Right renal cortex interstitium (tissue), 3 donors: Measurements from ENCODE around the gene AK6. TPM values are rescaled to one million over a fixed set of nuclear protein-coding genes. Genes with fewer than 3 reads are reported as not detected.
A peak's percentile ranks its signal among the peaks of the same experiment; 100 is the strongest.
"Not testable (repeated sequence)": the region's sequence is repeated elsewhere in the genome, so short reads cannot be mapped to it uniquely, and the experiment has no call there.

Experiments used
- DNase-seq, 3 donors: peaks; one replicate each; pipeline ENCODE4 v3.0.0-alpha.2; 2013; ENCODE audit warnings: low read depth in 3 of 3, low spot score in 2 of 3
- polyA plus RNA-seq, 3 donors: library from polyadenylated mRNA; unstranded; fragments of 120-200 nt; gene quantifications; one replicate each; pipeline ENCODE4 v1.2.1, GENCODE V29; 2013; ENCODE audit not compliant: insufficient read length in 3 of 3

Gene AK6
- polyA plus RNA-seq = 100 to 1,000 TPM in 2 of 3 donors, 10 to 100 TPM in 1; 97.3 to 102 (median 100) TPM

DNA sequence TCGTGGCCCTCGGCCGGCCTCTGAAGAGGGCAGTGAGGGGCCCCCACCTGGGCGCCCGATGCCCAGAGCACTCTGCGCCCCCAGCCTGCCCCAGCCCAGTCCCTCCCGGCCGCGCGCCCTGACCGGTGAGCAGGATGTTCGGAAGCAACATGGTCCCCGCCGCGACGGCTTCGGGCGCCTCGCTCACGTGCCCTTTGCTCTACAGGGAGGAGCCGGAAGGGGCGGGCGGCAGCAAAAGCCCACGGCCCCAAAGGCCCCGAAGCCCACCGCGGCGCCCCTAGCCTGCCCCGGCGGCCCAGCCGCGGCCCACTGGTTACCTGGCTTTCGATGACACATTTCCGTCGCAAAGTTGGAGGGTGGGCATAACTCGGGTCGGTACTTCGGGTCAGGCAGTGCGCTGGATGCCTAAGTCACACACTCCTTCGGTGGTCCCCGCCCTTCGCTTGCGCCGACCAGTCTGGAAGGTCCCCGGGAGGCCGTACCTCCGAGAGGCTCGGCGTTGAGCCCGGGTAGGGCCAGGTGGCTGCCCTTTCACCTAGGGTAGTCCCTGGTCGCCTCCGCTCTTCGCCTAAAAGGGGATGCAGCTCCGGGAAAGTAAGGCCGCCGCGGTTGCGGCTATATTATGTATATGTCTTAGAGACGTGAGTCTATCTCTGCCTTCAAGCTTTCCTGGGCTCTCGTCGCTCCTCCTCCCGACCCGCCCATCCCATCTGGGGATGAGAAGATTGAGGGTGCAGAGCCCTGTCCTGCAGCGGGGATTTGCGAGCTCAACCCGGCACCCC, at the start of gene AK6, which contains the start of the genes RAD17 and TAF9:
Gene AK6, minus strand, starts transcription at position 181 of the 782 bp plus-strand sequence. Its CDS starts 30 bp downstream, at position 151.
Gene RAD17, plus strand, starts transcription at position 479 of the 782 bp plus-strand sequence. CDS start 2,391 bp downstream, outside the sequence.
Gene TAF9, minus strand, starts transcription at position 181 of the 782 bp plus-strand sequence. CDS start 3,783 bp downstream, outside the sequence.
- peak; percentile 88 to 95 (median 90) for DNase-seq

DNA sequence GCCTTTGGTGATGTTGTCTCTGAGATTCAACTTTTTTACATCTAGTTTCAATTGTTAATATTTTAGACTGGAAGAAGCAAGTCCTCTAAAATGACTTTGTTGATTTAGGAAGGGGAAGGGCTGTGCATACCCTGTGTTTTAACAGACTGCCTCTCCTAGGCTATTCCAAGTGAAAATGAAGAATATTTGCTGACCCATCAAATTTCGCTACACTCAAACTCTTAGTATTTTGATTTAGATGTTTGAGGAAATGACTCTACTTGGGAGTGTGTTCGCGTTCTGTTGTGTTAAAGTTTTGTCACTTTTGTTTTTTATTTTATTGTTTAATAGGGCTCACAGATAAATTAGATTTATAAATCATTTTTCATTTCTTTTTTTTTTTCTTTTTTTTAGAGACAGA, 49.2 kb upstream of the AK6 start:
- DNase-seq = no peak

DNA sequence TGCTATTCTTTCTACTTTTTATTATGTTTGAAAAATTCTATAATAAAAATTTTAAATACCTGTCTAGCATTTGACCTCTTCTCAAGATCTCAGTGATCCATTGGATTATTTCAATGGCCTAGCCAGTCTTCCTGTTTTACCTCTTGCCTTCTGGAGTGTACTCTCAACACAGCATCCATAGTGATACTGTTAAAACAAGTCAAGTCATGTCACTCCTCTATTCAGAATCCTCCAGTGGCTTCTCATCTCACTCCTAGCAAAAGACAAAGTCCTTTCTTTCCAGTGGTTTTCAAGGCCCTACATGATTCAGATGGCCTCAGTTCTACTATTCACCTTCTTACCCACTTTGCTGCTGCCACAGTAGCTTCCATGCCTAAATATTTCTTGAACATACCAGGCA, 47.4 kb upstream of the AK6 start:
- no peak for DNase-seq

DNA sequence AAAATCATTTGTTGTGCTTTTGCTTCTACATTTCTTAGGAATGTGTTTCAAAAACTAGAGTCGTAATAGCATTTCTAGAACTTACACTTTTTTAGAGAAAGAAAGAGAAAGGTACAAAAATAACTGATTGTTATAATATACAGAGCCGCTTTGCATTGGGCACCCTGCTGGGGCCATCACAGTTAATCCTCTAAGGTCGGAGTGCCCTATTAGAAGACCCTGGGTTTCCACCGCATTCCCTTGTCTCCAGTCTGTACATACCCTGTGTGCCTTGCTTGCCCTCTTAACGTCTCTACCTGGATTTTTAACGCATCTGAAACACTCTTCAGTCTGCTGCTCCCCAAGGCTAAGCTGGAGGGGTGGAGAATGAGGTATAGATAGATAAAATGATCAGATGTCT, 46.9 kb upstream of the AK6 start:
- peak in 1 of 3 donors; percentile 3 for DNase-seq

DNA sequence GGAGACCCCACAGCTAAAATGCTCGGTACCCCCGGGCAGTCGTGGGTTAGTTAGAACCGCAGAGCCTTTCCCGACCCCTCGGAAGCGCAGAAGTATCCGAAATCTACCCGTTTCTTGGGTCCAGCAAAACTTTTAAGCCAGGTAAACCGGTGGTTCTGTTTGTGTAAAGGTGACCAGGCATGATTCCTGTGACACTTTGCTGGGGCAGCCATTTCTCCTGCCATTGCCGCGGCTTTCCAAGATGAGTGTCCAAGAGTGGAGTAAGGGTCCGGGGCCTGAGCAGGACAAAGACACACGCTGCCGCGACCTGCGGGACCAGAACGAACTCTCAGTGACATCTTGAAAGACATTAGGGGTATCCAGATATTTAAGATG, 46.3 kb upstream of the AK6 start:
- DNase-seq = peak in 2 of 3 donors; percentile 10 to 15

DNA sequence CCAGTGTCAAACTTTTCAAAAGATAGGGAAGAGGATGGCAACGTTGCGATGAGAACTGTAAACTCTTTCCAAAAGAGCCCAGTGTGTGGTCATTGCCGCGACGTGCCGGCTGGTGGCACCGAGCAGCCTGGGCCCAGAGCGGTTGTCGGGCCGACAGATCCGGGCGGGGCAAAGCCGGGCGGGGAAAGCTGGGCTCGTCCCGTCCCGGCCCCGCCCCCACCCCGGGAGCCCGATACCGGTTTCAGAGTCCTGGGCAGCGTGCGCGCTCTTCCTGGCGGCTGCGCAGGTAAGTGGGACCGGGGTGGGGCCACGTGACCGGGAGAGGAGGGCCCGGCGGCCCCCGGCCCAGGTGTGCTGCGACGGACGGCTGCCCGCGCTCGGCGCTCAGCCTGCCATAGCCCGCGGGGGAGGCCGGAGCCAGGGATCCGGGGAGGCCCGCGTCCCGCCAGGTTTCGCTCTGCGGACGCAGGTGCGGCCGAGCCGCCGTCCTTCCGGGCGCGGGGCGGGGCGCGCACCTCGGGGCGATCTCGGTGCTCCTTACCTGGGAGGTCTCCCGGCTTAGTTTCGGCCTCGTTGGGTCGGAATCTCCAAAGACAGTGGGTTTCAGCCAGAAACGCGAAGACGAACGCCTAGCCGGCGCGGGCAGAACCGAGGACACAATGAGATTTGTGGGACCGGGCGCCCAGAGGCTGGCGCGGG, 45.7 kb upstream of the AK6 start, which contains the start of gene MARVELD2:
Gene MARVELD2, plus strand, starts transcription at position 232 of the 699 bp plus-strand sequence. CDS start 4,270 bp downstream, outside the sequence.
- peak; percentile 33 to 74 (median 65) for DNase-seq

DNA sequence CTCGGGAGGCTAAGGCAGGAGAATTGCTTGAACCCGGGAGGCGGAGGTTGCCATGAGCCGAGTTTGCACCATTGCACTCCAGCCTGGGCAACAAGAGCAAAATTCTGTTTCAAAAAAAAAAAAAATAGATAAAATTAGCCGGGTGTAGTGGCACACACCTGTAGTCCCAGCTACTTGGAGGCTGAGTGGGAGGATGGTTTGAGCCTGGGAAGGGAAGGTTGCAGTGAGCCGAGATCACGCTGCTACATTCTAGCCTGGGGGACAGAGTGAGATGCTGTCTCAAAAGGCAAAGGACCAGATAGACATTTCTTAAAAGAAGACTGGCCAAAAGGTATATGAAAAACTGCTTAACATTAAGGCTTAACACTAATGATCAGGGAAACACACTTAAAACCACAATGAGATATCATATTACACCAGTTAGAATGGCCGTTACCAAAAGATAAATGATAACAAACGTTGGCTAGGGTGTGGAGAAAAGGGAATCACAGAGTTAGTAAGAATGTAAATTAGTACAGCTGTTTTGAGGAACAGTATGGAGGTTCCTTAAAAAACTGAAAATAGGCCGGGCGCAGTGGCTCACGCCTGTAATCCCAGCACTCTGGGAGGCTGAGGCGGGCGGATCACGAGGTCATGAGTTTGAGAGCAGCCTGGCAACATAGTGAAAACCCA, 35.5 kb upstream of the AK6 start:
- no peak for DNase-seq

DNA sequence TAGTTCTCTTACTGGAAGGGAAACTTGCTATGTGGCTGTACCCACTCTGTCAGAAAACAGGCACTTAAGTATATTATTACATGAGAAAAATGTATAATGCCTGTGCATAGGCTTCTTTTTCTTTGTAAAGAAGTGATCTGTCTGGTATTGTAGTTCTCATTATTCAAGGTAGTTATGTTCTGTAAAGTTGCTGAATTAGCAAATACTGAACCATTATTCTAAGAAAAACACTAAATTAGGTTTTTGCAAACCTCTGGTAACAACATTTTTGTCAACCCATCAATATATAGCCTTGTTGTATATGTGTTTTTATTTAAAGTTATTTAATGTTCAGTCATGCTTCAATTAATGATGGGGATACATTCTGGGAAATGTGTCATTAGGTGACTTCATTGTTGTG, 9.1 kb upstream of the AK6 start:
- DNase-seq = no peak

DNA sequence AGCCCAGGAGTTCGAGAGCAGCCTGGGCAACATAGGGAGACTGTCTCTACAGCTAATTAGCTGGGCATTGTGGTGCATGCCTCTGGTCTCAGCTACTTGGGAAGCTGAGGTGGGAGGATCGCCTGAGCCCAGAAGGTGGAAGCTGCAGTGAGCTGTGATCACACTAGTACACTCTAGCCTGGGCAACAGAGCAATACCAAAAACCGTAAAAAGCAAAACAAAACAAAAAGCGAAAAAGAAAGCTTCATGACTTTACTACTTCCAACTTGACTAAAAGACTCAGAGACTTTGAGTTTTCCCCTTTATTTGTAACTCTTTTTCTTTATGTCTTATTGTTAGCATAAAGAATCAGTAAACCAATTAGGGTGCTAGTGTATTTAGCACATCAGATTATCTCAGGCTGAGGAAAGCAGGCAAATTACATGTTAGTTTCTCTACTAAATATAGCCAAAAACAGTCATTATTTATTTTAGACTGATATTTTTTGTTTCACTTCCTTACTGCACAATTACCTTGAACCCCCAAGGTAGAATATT, 5.7 kb upstream of the AK6 start:
- DNase-seq = no peak

DNA sequence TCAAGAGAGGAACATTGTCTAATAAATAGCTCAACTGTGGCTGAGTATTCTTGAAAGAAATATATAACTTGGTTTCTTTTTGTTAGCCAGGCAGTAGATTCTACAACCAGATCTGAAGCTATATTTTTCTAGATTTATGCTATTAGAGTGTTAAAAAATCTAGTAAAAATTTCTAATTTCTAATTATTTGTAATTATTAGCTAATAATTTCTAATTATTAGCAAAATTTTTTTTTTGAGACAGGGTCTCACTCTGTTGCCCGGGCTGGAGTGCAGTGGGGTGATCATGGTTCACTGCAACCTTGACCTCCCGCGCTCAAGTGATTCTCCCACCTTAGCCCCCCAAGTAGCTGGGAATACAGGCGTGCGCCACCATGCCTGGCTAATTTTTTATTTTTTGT, 3.1 kb upstream of the AK6 start:
- DNase-seq = no peak

DNA sequence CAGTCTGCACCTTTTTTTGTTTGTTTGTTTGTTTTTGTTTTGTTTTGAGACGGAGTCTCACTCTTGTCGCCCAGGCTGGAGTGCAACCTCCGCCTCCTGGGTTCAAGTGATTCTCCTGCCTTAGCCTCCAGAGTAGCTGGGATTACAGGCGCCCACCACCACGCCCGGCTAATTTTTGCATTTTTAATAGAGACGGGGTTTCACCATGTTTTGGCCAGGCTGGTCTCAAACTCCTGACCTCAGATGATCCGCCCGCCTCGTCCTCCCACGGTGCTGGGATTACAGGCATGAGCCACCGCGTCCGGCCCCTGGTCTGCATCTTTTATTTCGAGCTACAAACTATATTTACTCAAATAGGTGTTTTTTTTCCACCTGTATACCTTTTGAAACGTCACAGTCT, 1.0 kb upstream of the AK6 start:
- DNase-seq = not testable (repeated sequence)

DNA sequence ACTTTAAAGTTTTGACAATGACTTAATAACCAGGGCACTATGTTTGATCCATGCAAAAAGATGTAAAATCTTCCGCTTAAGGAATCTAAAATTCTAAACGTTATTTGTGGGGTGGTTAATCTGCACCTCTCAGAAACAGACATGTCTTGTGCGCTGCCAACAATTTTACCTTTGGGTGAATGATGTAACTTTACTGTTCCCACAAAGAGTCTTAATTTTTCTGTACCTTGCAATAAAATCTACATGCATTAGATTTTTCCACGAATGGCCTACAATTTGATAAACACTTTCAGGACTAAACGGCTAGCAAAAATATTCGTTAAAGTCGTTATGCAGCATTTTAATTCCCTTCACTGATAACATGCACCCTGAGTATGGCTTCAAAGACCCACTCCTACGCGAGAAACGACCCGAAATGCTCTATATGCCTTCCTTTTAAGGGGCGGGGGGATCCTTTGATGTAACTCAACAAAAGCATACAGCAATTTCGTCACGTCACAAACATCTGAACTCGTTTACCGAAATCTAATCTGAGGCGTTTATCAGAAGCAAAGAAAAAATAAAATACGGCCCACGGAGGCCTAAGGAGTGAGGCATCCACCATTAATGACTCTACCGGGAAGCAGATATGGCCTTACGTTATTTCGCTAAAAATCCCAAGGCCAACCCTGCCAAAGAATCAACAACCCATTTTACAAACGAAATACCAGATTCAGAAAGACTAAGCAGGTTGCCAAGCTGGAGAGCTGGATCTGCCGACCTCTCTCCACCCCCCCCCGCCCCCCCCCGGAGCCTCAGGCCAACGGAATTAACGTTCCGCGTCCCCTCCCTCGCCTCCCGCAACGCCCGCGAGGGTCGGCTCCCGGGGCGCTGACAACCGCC, 621 bp downstream of the AK6 start:
- peak; percentile 39 to 53 (median 47) for DNase-seq

DNA sequence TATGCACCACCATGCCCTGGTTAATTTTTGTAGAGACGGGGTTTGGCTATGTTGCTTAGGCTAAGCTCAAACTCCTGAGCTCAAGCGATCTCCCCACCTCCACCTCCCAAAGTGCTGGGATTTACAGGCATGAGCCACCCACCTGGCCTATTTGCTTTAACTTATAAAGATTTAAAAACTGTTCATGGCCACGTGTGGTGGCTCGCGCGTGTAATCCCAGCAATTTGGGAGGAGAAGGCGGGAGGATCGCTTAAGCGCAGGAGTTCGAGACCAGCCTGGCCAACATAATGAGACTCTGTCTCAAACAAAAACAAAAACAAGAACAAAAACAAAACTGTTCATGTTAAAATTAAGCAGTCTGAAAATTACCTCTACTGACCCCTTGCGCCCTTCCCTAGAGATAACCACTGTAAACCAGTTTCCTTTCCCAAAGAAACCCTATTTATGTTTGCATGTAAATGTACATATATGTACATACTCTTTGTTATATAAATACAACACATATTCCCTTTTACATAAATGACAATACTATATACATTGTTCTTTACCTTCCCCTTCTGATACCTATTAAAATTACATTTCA, 1.5 kb downstream of the AK6 start:
- DNase-seq = no peak

DNA sequence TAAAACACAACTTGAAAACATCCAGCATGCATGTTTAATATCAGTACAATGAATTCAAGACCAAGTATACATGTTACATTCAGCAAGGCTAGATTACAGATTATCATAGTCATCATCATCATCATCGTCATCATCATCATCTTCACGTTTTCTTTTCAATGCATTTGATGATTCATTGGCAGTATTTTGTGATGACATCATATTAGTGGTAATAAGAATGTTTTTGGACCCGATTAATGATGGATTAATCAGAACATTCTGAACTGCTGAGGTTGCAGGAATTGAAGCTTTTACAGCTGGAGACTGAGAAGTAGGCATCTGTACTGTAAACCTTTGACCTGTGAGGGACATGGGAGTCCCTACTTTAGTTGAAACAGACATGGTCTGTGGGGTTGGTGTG, 4.5 kb downstream of the AK6 start:
- DNase-seq = no peak

DNA sequence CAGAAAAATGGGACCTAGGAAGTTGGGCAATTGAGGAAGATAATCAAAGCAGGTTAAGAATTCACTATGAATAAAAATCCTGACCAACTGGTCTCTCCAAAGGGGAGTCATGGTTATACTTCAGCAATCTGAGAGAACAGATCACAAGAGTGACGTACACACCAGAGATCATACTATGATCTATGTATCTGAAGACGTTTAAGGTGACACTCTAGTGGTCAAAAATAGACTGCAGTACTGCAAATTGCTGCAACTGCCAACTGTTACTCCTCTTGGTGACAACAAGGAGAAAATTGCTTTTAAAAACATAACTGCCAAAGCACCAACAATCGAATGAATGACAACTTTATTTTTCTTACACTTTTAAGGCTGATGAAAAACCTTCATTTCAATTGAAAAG, 4.9 kb downstream of the AK6 start:
- DNase-seq = no peak

DNA sequence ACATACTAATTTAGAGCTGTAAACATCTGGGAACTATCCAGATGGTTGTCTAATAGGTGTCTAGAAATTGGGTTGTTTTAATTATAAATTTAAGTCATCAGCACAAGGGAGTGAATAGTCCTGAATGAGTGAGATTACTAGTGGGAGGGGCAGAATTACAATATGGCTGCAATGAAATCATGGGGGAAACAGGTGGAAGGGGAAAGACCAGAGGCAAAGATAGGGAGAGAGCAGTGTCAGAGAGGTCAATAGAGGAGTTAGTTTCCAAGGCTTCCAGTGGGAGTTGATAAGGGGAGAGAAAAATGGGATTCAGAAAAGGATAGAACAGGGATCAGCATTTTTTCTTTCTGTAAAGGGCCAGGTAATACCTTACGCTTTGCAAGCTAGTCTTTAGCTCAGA, 8.9 kb downstream of the AK6 start:
- DNase-seq = no peak

DNA sequence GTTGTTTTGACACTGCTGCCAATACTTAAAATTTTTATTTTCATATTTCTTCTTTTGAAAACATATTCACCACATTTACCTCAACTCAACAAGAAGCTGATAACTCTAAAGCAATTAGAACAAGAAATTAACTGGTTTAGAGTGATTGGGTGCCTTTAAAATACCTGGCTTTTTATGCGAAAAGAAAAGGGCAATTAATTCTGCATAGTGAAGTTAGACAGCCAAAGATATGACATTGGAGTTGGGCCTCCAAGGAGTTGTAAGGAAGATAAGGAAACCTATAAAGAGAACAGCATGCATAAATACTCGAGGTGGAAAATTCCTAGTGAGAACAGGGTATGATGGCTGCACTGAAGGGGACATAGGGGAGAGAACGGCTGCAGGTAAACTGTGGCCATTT, 9.6 kb downstream of the AK6 start:
- no peak for DNase-seq

DNA sequence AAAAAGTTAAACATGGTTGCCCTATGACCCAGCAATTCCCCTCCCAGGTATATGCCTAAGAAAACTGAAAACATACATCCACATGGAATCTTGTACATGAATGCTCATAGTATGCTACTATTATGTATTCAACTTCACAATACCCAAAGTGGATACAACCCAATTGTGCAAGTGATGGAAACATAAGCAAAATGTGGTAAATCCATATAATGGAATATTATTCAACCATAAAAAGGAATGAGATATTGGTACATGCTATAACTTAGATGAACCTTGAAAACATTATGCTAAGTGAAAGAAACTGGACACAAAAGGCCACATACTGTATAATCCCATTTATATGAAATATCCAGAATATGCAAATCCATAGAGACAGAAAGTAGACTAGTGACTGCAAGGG, 18.7 kb downstream of the AK6 start:
- DNase-seq = no peak

DNA sequence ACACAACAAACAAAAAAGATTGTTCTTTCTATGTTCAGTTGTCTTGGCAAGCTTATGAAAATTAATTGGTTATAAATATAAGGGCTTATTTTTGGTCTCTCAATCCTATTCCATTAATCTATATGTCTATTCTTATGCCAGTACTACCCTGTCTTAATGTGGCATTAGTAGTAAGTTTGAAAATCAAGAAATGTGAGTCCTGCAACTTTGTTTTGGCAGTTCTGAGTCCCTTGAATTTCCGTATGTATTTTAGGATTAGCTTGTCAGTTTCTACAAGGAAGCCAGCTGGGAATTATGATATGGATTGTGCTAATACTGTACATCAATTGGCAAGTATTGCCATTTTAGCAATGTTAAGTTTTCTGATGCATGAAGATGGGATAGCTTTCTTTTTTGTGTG, 26.2 kb downstream of the AK6 start:
- DNase-seq = no peak
